HFF-Myc (cell line): ENCODE results near the gene SIT1.
A peak's percentile ranks its signal among the peaks of the same experiment; 100 is the strongest.

ENCODE experiments used
- DNase-seq: peaks from one replicate; pipeline ENCODE4 v3.0.0-alpha.2; 2011; ENCODE audit warnings: low read depth; ENCODE audit errors: extremely low read depth
- H3K4me3 ChIP-seq: replicated peaks from 2 replicates; pipeline ENCODE4 v1.5.1; 2011; ENCODE audit warnings: low read depth, mild to moderate bottlenecking, control low read depth, low read length
- CTCF ChIP-seq: IDR thresholded peaks from 2 replicates; pipeline ENCODE4 v1.5.1; 2012; ENCODE audit warnings: mild to moderate bottlenecking, low read depth, low read length, control low read depth; ENCODE audit errors: missing control alignments

Gene SIT1

GRCh38 chr9:35691757-35692301 lies 41.1 kb upstream of the SIT1 start:
- TF ChIP-seq CTCF: no peak
- no peak for DNase-seq
- H3K4me3 ChIP-seq: no peak overlapping the region

GRCh38 chr9:35691334-35691650 lies 40.6 kb upstream of the SIT1 start:
- TF ChIP-seq CTCF: no peak
- DNase-seq: no peak
- H3K4me3 ChIP-seq: peak overlapping the region; percentile 100

GRCh38 chr9:35690614-35691333 lies 40.0 kb upstream of the SIT1 start:
- no peak for DNase-seq
- H3K4me3 ChIP-seq: peak overlapping the region; percentile 100
- TF ChIP-seq CTCF: no peak

- TF ChIP-seq CTCF: no peak
- H3K4me3 ChIP-seq: peak overlapping the region; percentile 100
- no peak for DNase-seq
These were observed 39.5 kb upstream of the SIT1 start for GRCh38 chr9:35690294-35690613.

DNA sequence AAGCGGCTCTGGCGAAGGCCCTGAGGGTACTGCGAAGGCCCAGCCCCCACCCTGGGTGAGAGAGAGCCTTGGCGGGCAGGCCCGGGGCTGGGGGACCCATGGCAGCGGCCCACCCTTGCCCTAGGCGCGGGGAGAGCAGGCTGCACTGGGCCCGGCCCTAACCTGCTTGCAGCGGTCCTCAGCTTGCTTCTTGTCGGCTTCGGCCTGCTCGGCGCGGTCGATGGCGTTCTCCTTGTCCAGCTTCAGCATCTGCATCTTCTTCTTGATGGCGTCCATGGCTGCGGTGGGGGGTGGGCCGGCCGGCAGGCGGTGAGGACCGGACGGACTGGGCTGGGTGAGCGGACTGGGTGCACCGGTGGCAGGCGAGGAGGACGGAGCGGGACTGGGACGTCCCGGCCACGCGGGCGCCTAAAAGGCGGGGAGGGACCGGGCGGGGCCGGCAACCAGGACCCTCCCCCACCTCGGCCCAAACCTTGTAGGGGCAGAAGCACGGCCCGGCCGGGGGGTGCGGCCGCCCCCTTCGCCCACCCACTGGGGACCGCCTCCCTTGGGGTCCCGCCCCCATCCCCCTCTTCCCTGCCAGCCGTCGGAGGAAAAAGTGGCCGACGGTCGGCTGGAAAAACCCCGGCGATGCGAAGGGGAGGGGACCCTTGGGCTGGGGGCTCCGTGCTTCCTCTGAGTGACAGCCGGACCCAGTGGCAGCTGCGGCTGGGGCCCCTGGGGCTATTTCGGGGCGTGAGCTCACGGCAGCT lies 39.0 kb upstream of the SIT1 start, which contains the start of gene TPM2:
TSS of gene TPM2 (minus strand) at position 384 of the 752 bp plus-strand sequence. CDS start at position 276, 108 bp downstream.
- TF ChIP-seq CTCF: no peak
- peak within 1 kb of the TSS; percentile 100 for H3K4me3 ChIP-seq
- no peak for DNase-seq

DNA sequence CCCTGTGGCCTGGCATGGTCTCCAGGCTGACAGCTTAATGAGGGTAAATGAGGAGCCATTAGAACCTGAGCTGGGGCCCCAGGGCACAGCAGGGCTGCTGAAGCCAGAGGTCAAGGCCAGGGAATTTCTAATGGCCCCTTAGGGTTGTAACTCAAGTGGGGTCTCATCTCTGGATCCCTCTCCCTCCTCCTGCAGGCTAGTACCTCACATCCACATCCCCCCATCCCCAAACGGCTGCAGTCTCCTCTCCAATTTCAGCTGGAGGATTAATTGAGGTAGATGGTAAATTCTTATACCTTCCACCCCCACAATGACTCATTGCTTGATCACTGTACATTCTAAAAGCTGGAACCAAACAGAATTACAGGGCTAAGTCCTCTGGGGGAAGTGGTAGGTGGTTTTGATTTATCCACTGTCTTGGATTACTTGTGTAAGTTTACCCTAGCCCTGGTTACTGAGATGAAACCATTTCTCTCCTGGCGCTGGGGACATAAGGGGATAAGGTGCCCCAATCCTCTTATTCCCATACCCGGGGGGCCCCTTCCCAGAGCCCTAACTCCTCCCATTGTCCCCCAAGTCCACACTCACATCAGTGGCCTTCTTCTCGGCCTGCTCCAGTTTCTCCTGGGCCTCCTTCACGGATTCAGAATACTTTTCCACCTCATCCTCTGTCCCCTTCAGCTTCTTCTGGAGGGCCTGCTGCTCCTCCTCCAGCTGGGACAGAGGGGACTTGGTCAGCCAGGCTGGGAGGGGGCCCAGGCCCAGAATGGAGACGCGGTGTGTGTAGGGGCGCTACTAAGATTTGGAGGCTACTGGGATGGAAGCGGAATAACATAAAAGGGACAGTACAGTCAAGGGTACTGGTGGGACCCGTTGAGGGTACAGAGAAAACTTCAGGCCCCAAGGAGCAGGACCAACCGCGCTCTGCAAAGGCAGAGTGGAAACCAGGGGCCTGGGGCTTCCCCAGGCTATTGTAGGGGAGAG lies 38.1 kb upstream of the SIT1 start:
- peak overlapping the region; percentile 100 for H3K4me3 ChIP-seq
- peak; percentile 71 for DNase-seq
- no peak for TF ChIP-seq CTCF
